ENCODE measurements around the gene GUCY2D. TPM values are rescaled to one million over a fixed set of nuclear protein-coding genes. Genes with fewer than 3 reads are reported as not detected.

Gene GUCY2D
- polyA plus RNA-seq, 1 donor from 2014 or later = 0.07 TPM

- no peaks in the 10 kb centered on the region for H3K27me3 ChIP-seq (ENCODE audit: insufficient read depth, low read depth, low read length)
- H3K9me3 ChIP-seq (ENCODE audit: low read length) = no peaks in the 10 kb centered on the region
- H3F3A ChIP-seq (ENCODE audit: insufficient read depth, low read length, poor library complexity, severe bottlenecking) = no peaks in the 10 kb centered on the region
- H3K79me2 ChIP-seq (replicated peaks; ENCODE audit: insufficient read depth, low read length) = no peaks in the 10 kb centered on the region
- H2AFZ ChIP-seq (ENCODE audit: low read depth, low read length) = no peak overlapping the region
- H3K36me3 ChIP-seq (ENCODE audit: insufficient read depth, low read length) = no peaks in the 10 kb centered on the region
- peak overlapping the region; percentile 62 for H3K9ac ChIP-seq (ENCODE audit: low read length)
- TF ChIP-seq REST (IDR thresholded peaks at IDR 0.05; ENCODE audit: borderline replicate concordance) (no peak), EP300 (conservative IDR thresholded peaks at IDR 0.05; ENCODE audit: poor library complexity, severe bottlenecking) (no peak), RAD21 (conservative IDR thresholded peaks at IDR 0.05) (peak; percentile 67), MXI1 (conservative IDR thresholded peaks at IDR 0.05; ENCODE audit: poor library complexity, severe bottlenecking) (peak; percentile 40), POLR2AphosphoS5 (IDR thresholded peaks at IDR 0.05) (peak; percentile 27), SMC3 (conservative IDR thresholded peaks at IDR 0.05; ENCODE audit: poor library complexity) (peak; percentile 82), CTCF (IDR thresholded peaks at IDR 0.05; ENCODE audit: poor library complexity, severe bottlenecking) (peak; percentile 91)
- peak overlapping the region; percentile 68 for H3K4me3 ChIP-seq (ENCODE audit: low read length)
- H3K4me2 ChIP-seq (ENCODE audit: low read length) = no peak overlapping the region
- no peaks in the 10 kb centered on the region for H4K20me1 ChIP-seq (ENCODE audit: insufficient read depth)
- H3K9me2 ChIP-seq (ENCODE audit: insufficient read depth, low read length) = no peaks in the 10 kb centered on the region
- H3K27ac ChIP-seq (ENCODE audit: low read length) = no peak overlapping the region
These were observed 12.4 kb upstream of the GUCY2D start for GRCh38 chr17:7989781-7990655.

GRCh38 chr17:7992516-7992915 lies 9.9 kb upstream of the GUCY2D start:
- no peak overlapping the region for H3K4me3 ChIP-seq (ENCODE audit: low read length)
- no peaks in the 10 kb centered on the region for H3K36me3 ChIP-seq (ENCODE audit: insufficient read depth, low read length)
- no peak overlapping the region for H2AFZ ChIP-seq (ENCODE audit: low read depth, low read length)
- H4K20me1 ChIP-seq (ENCODE audit: insufficient read depth) = no peaks in the 10 kb centered on the region
- no peaks in the 10 kb centered on the region for H3K79me2 ChIP-seq (replicated peaks; ENCODE audit: insufficient read depth, low read length)
- H3K9me2 ChIP-seq (ENCODE audit: insufficient read depth, low read length) = no peaks in the 10 kb centered on the region
- no peak overlapping the region for H3K27ac ChIP-seq (ENCODE audit: low read length)
- no peaks in the 10 kb centered on the region for H3K9me3 ChIP-seq (ENCODE audit: low read length)
- no peaks in the 10 kb centered on the region for H3K27me3 ChIP-seq (ENCODE audit: insufficient read depth, low read depth, low read length)
- H3K4me2 ChIP-seq (ENCODE audit: low read length) = no peak overlapping the region
- no peak overlapping the region for H3K9ac ChIP-seq (ENCODE audit: low read length)
- no peaks in the 10 kb centered on the region for H3F3A ChIP-seq (ENCODE audit: insufficient read depth, low read length, poor library complexity, severe bottlenecking)
- TF ChIP-seq TAF1 (IDR thresholded peaks at IDR 0.05; ENCODE audit: low read depth) (no peak), SMC3 (conservative IDR thresholded peaks at IDR 0.05; ENCODE audit: poor library complexity) (no peak), POLR2AphosphoS5 (IDR thresholded peaks at IDR 0.05) (no peak), EZH2 (IDR thresholded peaks at IDR 0.05; ENCODE audit: borderline replicate concordance, insufficient read depth, low read length, poor library complexity, severe bottlenecking) (no peak), EP300 (conservative IDR thresholded peaks at IDR 0.05; ENCODE audit: poor library complexity, severe bottlenecking) (no peak), RAD21 (conservative IDR thresholded peaks at IDR 0.05) (no peak), REST (IDR thresholded peaks at IDR 0.05; ENCODE audit: borderline replicate concordance) (no peak), CTCF (IDR thresholded peaks at IDR 0.05; ENCODE audit: poor library complexity, severe bottlenecking) (no peak), MXI1 (conservative IDR thresholded peaks at IDR 0.05; ENCODE audit: poor library complexity, severe bottlenecking) (no peak)

Data from neural cell (in vitro differentiated cells).